Lung (tissue), 12 donors: ENCODE data around the gene TNFRSF18. TPM values are rescaled to one million over a fixed set of nuclear protein-coding genes. Genes with fewer than 3 reads are reported as not detected.

Source experiments
- ATAC-seq: fragments of 200-7000 bp; cut with Tn5 transposase; one replicate; pipeline ENCODE4 v1.9.1; 2020; ENCODE audit warnings: moderate number of reproducible peaks; ENCODE audit not compliant: insufficient read depth, low FRiP score
- DNase-seq, 3 donors: peaks; one replicate each; pipeline ENCODE4 v3.0.0-alpha.2; 2013 to 2017
- H3K27ac ChIP-seq, 2 donors: one replicate each; pipeline ENCODE4 v1.5.1; 2013; ENCODE audit warnings: mild to moderate bottlenecking in 2 of 2, moderate library complexity in 2 of 2, control low read depth in 1 of 2, inconsistent platforms in 1 of 2, low read depth in 1 of 2, low read length in 1 of 2
- H3K27me3 ChIP-seq, 3 donors: one replicate each; pipeline ENCODE4 v1.5.1; 2013; ENCODE audit warnings: low read length in 2 of 3; ENCODE audit not compliant: control insufficient read depth in 3 of 3, insufficient read depth in 3 of 3
- H3K36me3 ChIP-seq, 4 donors: one replicate each; pipeline ENCODE4 v1.5.1; 2013; ENCODE audit warnings: low read length in 4 of 4, mild to moderate bottlenecking in 1 of 4, moderate library complexity in 1 of 4; ENCODE audit not compliant: control insufficient read depth in 4 of 4, insufficient read depth in 4 of 4
- H3K4me1 ChIP-seq, 5 donors: one replicate each; pipeline ENCODE4 v1.5.1; 2013; ENCODE audit warnings: low read length in 5 of 5, mild to moderate bottlenecking in 2 of 5, moderate library complexity in 1 of 5; ENCODE audit not compliant: control insufficient read depth in 5 of 5, insufficient read depth in 5 of 5
- H3K4me3 ChIP-seq: one replicate; pipeline ENCODE4 v1.5.1; 2013; ENCODE audit warnings: mild to moderate bottlenecking, control low read depth, moderate library complexity
- H3K9ac ChIP-seq, 2 donors: one replicate each; pipeline ENCODE4 v1.5.1; 2013; ENCODE audit warnings: low read length in 2 of 2, control low read depth in 1 of 2; ENCODE audit not compliant: insufficient read depth in 1 of 2
- H3K9me3 ChIP-seq, 4 donors: one replicate each; pipeline ENCODE4 v1.5.1; 2013; ENCODE audit warnings: low read length in 3 of 4, mild to moderate bottlenecking in 1 of 4, moderate library complexity in 1 of 4; ENCODE audit not compliant: control insufficient read depth in 4 of 4, insufficient read depth in 3 of 4
- CTCF ChIP-seq: IDR thresholded peaks from 2 replicates; pipeline ENCODE4 v1.5.1; 2012; ENCODE audit warnings: mild to moderate bottlenecking; ENCODE audit errors: control extremely low read depth, extremely low read depth
- WGBS, 2 donors: extraction: QIAGEN DNeasy Blood & Tissue Kit; methylation state at CpG; one replicate each; pipeline ENCODE4 v1.1.7; 2013; 5-methylcytosine and 5-hydroxymethylcytosine counted together
- polyA plus RNA-seq, 2 donors: library from polyadenylated mRNA; stranded (reverse); fragments of 200-250 nt; gene quantifications; one replicate each; pipeline ENCODE4 v1.2.1, GENCODE V29; 2013
- total RNA-seq, 2 donors: library from RNA; depleted of rRNA in 1 of 2; stranded (reverse); fragments of >200 nt in 1 of 2; gene quantifications; one replicate each; pipeline ENCODE4 v1.2.1, GENCODE V29; 2014 to 2021
- donor health status: control.
- donor health status: control.
- donor health status: Bipolar disorder and iron deficiency.
- donor health status: healthy.
- donor health status: DM: yes; HTN: yes; CAD: no.

The TNFRSF18 gene
- total and polyA plus RNA-seq, 4 donors: 1.8 to 4.0 (median 2.4) TPM

DNA sequence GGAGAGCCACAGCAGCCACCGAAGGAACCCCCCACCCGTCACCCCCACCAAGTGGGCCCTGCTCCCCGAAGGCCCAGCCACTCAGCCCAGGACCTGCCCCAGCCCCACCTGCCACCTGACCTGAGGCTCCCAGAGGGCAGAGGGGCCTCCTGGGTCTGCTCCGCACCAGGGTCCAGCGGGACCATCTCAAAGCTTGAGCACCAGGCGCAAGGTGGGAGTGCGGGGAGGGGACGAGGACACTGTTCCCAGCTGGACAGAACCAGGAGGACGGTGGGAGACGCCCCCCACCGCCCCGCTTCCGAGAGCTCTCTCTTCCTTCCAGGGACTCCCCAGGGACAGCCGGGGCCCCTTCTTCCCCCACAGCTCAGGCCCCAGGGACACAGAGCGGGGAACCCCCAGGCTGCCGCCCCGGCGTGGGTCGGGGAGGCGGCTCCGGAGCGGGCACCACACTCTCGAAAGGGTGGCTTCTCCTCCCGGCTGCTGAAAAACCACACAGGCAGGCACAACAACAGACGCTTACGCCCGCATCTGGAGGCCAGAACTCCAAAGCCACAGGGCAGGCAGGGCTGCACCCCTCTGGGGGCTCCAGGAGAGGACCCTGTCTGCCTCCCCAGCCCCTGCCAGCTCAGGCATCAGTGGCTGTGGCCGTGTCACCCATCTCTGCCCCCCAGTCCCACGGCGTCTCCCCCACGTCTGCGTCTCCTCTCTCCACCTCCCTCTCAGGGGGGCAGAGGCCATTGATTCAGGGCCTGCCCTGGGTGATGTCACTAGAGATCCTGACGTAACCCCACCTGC lies 34.6 kb downstream of the TNFRSF18 start:
- Histone ChIP-seq H3K27me3 (peaks cover 6 to 21% (median 9%) of the 10 kb centered on the region in 3 donors), H3K4me1 (peaks cover 0 to 6% (median 0%) of the 10 kb centered on the region in 5 donors)
- no peak for ATAC-seq

GRCh38 chr1:1171161-1171545 lies 35.2 kb downstream of the TNFRSF18 start:
- H3K9me3 ChIP-seq: peaks cover 0 to 10% (median 0%) of the 10 kb centered on the region in 4 donors
- H3K27ac ChIP-seq: no peak overlapping the region
- DNase-seq: peak in 1 of 3 donors; percentile 10
- no peak overlapping the region for H3K9ac ChIP-seq
- no peak for ATAC-seq
- 79 to 87% methylated on average over 12 of the region's 12 CpGs for WGBS, 2 donors
- peaks cover 4 to 18% (median 9%) of the 10 kb centered on the region in 3 donors for H3K27me3 ChIP-seq
- no peaks in the 10 kb centered on the region for H3K36me3 ChIP-seq
- peaks cover 0 to 6% (median 0%) of the 10 kb centered on the region in 5 donors for H3K4me1 ChIP-seq
- no peak overlapping the region for H3K4me3 ChIP-seq
- no peak for TF ChIP-seq CTCF

More for the DNA sequence above, 34.6 kb downstream of the TNFRSF18 start:
- DNase-seq: peak in 1 of 3 donors; percentile 7
- 77 to 87% methylated on average over 31 to 33 of the region's 33 CpGs for WGBS, 2 donors
- Histone ChIP-seq H3K36me3 (no peaks in the 10 kb centered on the region), H3K4me3 (no peak overlapping the region), H3K9me3 (peaks cover 0 to 10% (median 0%) of the 10 kb centered on the region in 4 donors), H3K27ac (no peak overlapping the region), H3K9ac (no peak overlapping the region)
- no peak for TF ChIP-seq CTCF

DNA sequence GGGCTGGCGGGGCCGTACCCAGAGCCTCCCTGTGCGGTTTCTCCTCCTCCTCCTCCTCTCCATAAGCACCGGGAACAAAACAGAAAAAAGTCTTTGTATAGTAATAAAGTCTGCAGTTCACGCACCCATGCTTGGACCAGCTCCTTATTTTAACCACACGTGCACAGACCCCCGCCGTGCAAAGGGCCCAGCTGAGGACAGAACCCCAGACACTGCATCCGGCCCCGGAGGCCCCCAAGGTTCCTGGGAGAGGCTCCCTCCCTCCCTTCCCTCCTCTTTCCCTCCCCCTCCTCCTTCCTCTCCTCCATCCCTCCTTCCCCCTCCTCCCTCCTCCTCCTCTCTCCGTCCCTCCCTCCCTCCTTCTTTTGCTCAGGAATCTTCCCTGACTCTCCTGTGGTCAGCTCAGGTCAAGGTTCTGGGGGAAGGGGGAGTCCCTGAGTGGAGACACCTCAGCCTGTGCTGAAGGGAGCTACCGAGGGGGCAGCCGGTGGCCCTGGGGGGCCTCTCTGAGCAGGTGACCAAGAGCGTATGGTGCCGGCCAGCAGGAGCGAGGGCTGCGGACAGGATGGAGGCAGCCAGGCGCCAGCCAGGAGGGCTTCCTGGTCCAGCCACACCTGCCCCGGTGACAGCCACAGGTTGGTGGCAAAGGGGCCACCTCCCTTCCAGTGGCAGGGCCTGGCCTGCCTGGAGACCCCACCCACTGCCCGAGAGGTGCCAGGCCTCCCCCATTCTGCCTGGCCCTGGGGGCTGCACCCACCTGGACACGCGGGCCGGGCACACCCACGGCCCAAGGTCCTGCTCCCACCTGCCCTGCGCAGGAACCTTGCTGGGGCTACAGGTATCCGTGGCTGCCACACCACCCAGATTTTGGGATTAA lies 35.9 kb downstream of the TNFRSF18 start:
- Histone ChIP-seq H3K36me3 (no peaks in the 10 kb centered on the region), H3K4me1 (peaks cover 0 to 8% (median 0%) of the 10 kb centered on the region in 5 donors), H3K4me3 (no peak overlapping the region), H3K27ac (no peak overlapping the region), H3K9me3 (peaks cover 0 to 5% (median 0%) of the 10 kb centered on the region in 4 donors), H3K9ac (no peak overlapping the region), H3K27me3 (peaks cover 4 to 14% (median 9%) of the 10 kb centered on the region in 3 donors)
- DNase-seq (peak in 1 of 3 donors; percentile 4), ATAC-seq (no peak)
- TF ChIP-seq CTCF: no peak
- 56 to 57% methylated on average over 25 to 26 of the region's 26 CpGs for WGBS, 2 donors
